ENCODE results near the gene PBX1.
"Not testable (repeated sequence)": the region's sequence is repeated elsewhere in the genome, so short reads cannot be mapped to it uniquely, and the experiment has no call there.

PBX1 gene

GRCh38 chr1:164598719-164599118, 39.7 kb downstream of the PBX1 start:
- Histone ChIP-seq H3K9ac (ENCODE audit: low read depth, low read length) (no peak overlapping the region), H3K4me3 (ENCODE audit: low read depth, low read length) (no peak overlapping the region), H3K4me1 (ENCODE audit: control insufficient read depth, insufficient read depth, low read length) (peaks cover 49% of the 10 kb centered on the region), H3K36me3 (ENCODE audit: control insufficient read depth, insufficient read depth, low read length) (no peaks in the 10 kb centered on the region), H3K27me3 (ENCODE audit: control insufficient read depth, insufficient read depth, low read length) (no peaks in the 10 kb centered on the region), H3K9me3 (ENCODE audit: control insufficient read depth, insufficient read depth, low read length) (no peaks in the 10 kb centered on the region)

GRCh38 chr1:164599272-164599671, 40.3 kb downstream of the PBX1 start:
- H3K4me1 ChIP-seq (ENCODE audit: control insufficient read depth, insufficient read depth, low read length), result peaks cover 49% of the 10 kb centered on the region
- H3K27me3 ChIP-seq (ENCODE audit: control insufficient read depth, insufficient read depth, low read length), result no peaks in the 10 kb centered on the region
- no peak overlapping the region for H3K4me3 ChIP-seq (ENCODE audit: low read depth, low read length)
- H3K9me3 ChIP-seq (ENCODE audit: control insufficient read depth, insufficient read depth, low read length), result no peaks in the 10 kb centered on the region
- no peak overlapping the region for H3K9ac ChIP-seq (ENCODE audit: low read depth, low read length)
- H3K36me3 ChIP-seq (ENCODE audit: control insufficient read depth, insufficient read depth, low read length), result no peaks in the 10 kb centered on the region

- H3K4me3 ChIP-seq (ENCODE audit: low read depth, low read length), result peak overlapping the region; percentile 18
- peaks cover 52% of the 10 kb centered on the region for H3K4me1 ChIP-seq (ENCODE audit: control insufficient read depth, insufficient read depth, low read length)
- H3K27me3 ChIP-seq (ENCODE audit: control insufficient read depth, insufficient read depth, low read length), result no peaks in the 10 kb centered on the region
- H3K36me3 ChIP-seq (ENCODE audit: control insufficient read depth, insufficient read depth, low read length), result no peaks in the 10 kb centered on the region
- peak overlapping the region; percentile 8 for H3K9ac ChIP-seq (ENCODE audit: low read depth, low read length)
- no peaks in the 10 kb centered on the region for H3K9me3 ChIP-seq (ENCODE audit: control insufficient read depth, insufficient read depth, low read length)
Observed at GRCh38 chr1:164601399-164602100, 42.6 kb downstream of the PBX1 start.

GRCh38 chr1:164602101-164602422, 43.1 kb downstream of the PBX1 start:
- no peak overlapping the region for H3K9ac ChIP-seq (ENCODE audit: low read depth, low read length)
- H3K4me1 ChIP-seq (ENCODE audit: control insufficient read depth, insufficient read depth, low read length), result peaks cover 52% of the 10 kb centered on the region

GRCh38 chr1:164602480-164603093, 43.6 kb downstream of the PBX1 start:
- H3K9ac ChIP-seq (ENCODE audit: low read depth, low read length), result no peak overlapping the region
- no peaks in the 10 kb centered on the region for H3K36me3 ChIP-seq (ENCODE audit: control insufficient read depth, insufficient read depth, low read length)
- no peaks in the 10 kb centered on the region for H3K9me3 ChIP-seq (ENCODE audit: control insufficient read depth, insufficient read depth, low read length)
- peaks cover 52% of the 10 kb centered on the region for H3K4me1 ChIP-seq (ENCODE audit: control insufficient read depth, insufficient read depth, low read length)
- no peak overlapping the region for H3K4me3 ChIP-seq (ENCODE audit: low read depth, low read length)
- H3K27me3 ChIP-seq (ENCODE audit: control insufficient read depth, insufficient read depth, low read length), result no peaks in the 10 kb centered on the region

More at GRCh38 chr1:164602101-164602422, 43.1 kb downstream of the PBX1 start:
- no peaks in the 10 kb centered on the region for H3K9me3 ChIP-seq (ENCODE audit: control insufficient read depth, insufficient read depth, low read length)
- H3K36me3 ChIP-seq (ENCODE audit: control insufficient read depth, insufficient read depth, low read length), result no peaks in the 10 kb centered on the region
- H3K4me3 ChIP-seq (ENCODE audit: low read depth, low read length), result peak overlapping the region; percentile 18
- H3K27me3 ChIP-seq (ENCODE audit: control insufficient read depth, insufficient read depth, low read length), result no peaks in the 10 kb centered on the region

GRCh38 chr1:164603805-164604204, 44.8 kb downstream of the PBX1 start:
- peaks cover 43% of the 10 kb centered on the region for H3K4me1 ChIP-seq (ENCODE audit: control insufficient read depth, insufficient read depth, low read length)
- not testable (repeated sequence) for H3K4me3 ChIP-seq (ENCODE audit: low read depth, low read length); H3K9ac ChIP-seq (ENCODE audit: low read depth, low read length); H3K27me3 ChIP-seq (ENCODE audit: control insufficient read depth, insufficient read depth, low read length); H3K9me3 ChIP-seq (ENCODE audit: control insufficient read depth, insufficient read depth, low read length); H3K36me3 ChIP-seq (ENCODE audit: control insufficient read depth, insufficient read depth, low read length)

- H3K4me1 ChIP-seq (ENCODE audit: control insufficient read depth, insufficient read depth, low read length), result peaks cover 38% of the 10 kb centered on the region
- no peak overlapping the region for H3K9ac ChIP-seq (ENCODE audit: low read depth, low read length)
- H3K9me3 ChIP-seq (ENCODE audit: control insufficient read depth, insufficient read depth, low read length), result no peaks in the 10 kb centered on the region
- no peak overlapping the region for H3K4me3 ChIP-seq (ENCODE audit: low read depth, low read length)
- no peaks in the 10 kb centered on the region for H3K27me3 ChIP-seq (ENCODE audit: control insufficient read depth, insufficient read depth, low read length)
- no peaks in the 10 kb centered on the region for H3K36me3 ChIP-seq (ENCODE audit: control insufficient read depth, insufficient read depth, low read length)
Observed at GRCh38 chr1:164604541-164604940, 45.6 kb downstream of the PBX1 start.

GRCh38 chr1:164605254-164606091, 46.5 kb downstream of the PBX1 start:
- H3K4me3 ChIP-seq (ENCODE audit: low read depth, low read length), result no peak overlapping the region
- H3K27me3 ChIP-seq (ENCODE audit: control insufficient read depth, insufficient read depth, low read length), result no peaks in the 10 kb centered on the region
- no peaks in the 10 kb centered on the region for H3K9me3 ChIP-seq (ENCODE audit: control insufficient read depth, insufficient read depth, low read length)
- H3K4me1 ChIP-seq (ENCODE audit: control insufficient read depth, insufficient read depth, low read length), result peaks cover 40% of the 10 kb centered on the region
- no peak overlapping the region for H3K9ac ChIP-seq (ENCODE audit: low read depth, low read length)
- no peaks in the 10 kb centered on the region for H3K36me3 ChIP-seq (ENCODE audit: control insufficient read depth, insufficient read depth, low read length)

GRCh38 chr1:164607351-164607750, 48.4 kb downstream of the PBX1 start:
- no peaks in the 10 kb centered on the region for H3K27me3 ChIP-seq (ENCODE audit: control insufficient read depth, insufficient read depth, low read length)
- H3K36me3 ChIP-seq (ENCODE audit: control insufficient read depth, insufficient read depth, low read length), result no peaks in the 10 kb centered on the region
- no peaks in the 10 kb centered on the region for H3K9me3 ChIP-seq (ENCODE audit: control insufficient read depth, insufficient read depth, low read length)
- no peak overlapping the region for H3K9ac ChIP-seq (ENCODE audit: low read depth, low read length)
- peaks cover 37% of the 10 kb centered on the region for H3K4me1 ChIP-seq (ENCODE audit: control insufficient read depth, insufficient read depth, low read length)
- H3K4me3 ChIP-seq (ENCODE audit: low read depth, low read length), result no peak overlapping the region

GRCh38 chr1:164608651-164609057, 49.7 kb downstream of the PBX1 start:
- Histone ChIP-seq H3K4me3 (ENCODE audit: low read depth, low read length) (no peak overlapping the region), H3K9me3 (ENCODE audit: control insufficient read depth, insufficient read depth, low read length) (no peaks in the 10 kb centered on the region), H3K9ac (ENCODE audit: low read depth, low read length) (no peak overlapping the region), H3K36me3 (ENCODE audit: control insufficient read depth, insufficient read depth, low read length) (no peaks in the 10 kb centered on the region), H3K4me1 (ENCODE audit: control insufficient read depth, insufficient read depth, low read length) (peaks cover 40% of the 10 kb centered on the region), H3K27me3 (ENCODE audit: control insufficient read depth, insufficient read depth, low read length) (no peaks in the 10 kb centered on the region)

- Histone ChIP-seq H3K36me3 (ENCODE audit: control insufficient read depth, insufficient read depth, low read length) (no peaks in the 10 kb centered on the region), H3K9me3 (ENCODE audit: control insufficient read depth, insufficient read depth, low read length) (no peaks in the 10 kb centered on the region), H3K4me3 (ENCODE audit: low read depth, low read length) (no peak overlapping the region), H3K27me3 (ENCODE audit: control insufficient read depth, insufficient read depth, low read length) (no peaks in the 10 kb centered on the region), H3K9ac (ENCODE audit: low read depth, low read length) (no peak overlapping the region), H3K4me1 (ENCODE audit: control insufficient read depth, insufficient read depth, low read length) (peaks cover 44% of the 10 kb centered on the region)
Observed at GRCh38 chr1:164609089-164609488, 50.1 kb downstream of the PBX1 start.

Data from iPS-15b (cell line).